Neural progenitor cell (in vitro differentiated cells): Measurements from ENCODE around the gene TNFSF8. TPM values are rescaled to one million over a fixed set of nuclear protein-coding genes. Genes with fewer than 3 reads are reported as not detected.

ENCODE experiments used
- DNase-seq: peaks from one replicate; pipeline ENCODE4 v3.0.0-alpha.2; 2016; ENCODE audit warnings: low spot score
- H2AFZ ChIP-seq: fragments of 200-600 bp; sonication (generic); replicated peaks from 2 replicates; pipeline ENCODE4 v1.6.1; 2016; ENCODE audit warnings: antibody characterized with exemption
- H3F3A ChIP-seq: fragments of 200-600 bp; sonication (generic); 2 replicates; pipeline ENCODE4 v1.6.1; 2016; ENCODE audit warnings: antibody characterized with exemption, low read depth
- H3K27ac ChIP-seq: fragments of 200-600 bp; sonication (generic); 2 replicates; pipeline ENCODE4 v1.5.1; 2016; ENCODE audit warnings: mild to moderate bottlenecking
- H3K27me3 ChIP-seq: fragments of 200-600 bp; sonication (generic); 2 replicates; pipeline ENCODE4 v1.6.1; 2016; ENCODE audit warnings: mild to moderate bottlenecking, moderate library complexity
- H3K36me3 ChIP-seq: fragments of 200-600 bp; sonication (generic); 2 replicates; pipeline ENCODE4 v1.5.1; 2016
- H3K4me1 ChIP-seq: fragments of 200-600 bp; sonication (generic); 2 replicates; pipeline ENCODE4 v1.6.1; 2016; ENCODE audit warnings: mixed run types
- H3K4me2 ChIP-seq: fragments of 200-600 bp; sonication (generic); 2 replicates; pipeline ENCODE4 v1.6.1; 2016
- H3K4me3 ChIP-seq: fragments of 200-600 bp; sonication (generic); 2 replicates; pipeline ENCODE4 v1.5.1; 2016
- H3K79me2 ChIP-seq: fragments of 200-600 bp; sonication (generic); 2 replicates; pipeline ENCODE4 v1.6.1; 2016; ENCODE audit warnings: low read depth
- H3K9ac ChIP-seq: fragments of 200-600 bp; sonication (generic); 2 replicates; pipeline ENCODE4 v1.6.1; 2016
- H3K9me3 ChIP-seq: fragments of 200-600 bp; sonication (generic); 2 replicates; pipeline ENCODE4 v1.5.1; 2016; ENCODE audit warnings: low read depth
- H4K20me1 ChIP-seq: fragments of 200-600 bp; sonication (generic); 2 replicates; pipeline ENCODE4 v1.6.1; 2016; ENCODE audit warnings: low read depth
- H3K27ac Mint-ChIP-seq: 3 replicates; pipeline ENCODE4 v1.8.0; 2021; ENCODE audit warnings: mixed read lengths
- H3K27me3 Mint-ChIP-seq: 2 replicates; pipeline ENCODE4 v1.8.0; 2022; ENCODE audit warnings: low read depth, mild to moderate bottlenecking, inconsistent platforms, moderate library complexity, mixed read lengths; ENCODE audit not compliant: insufficient read depth
- H3K36me3 Mint-ChIP-seq: 3 replicates; pipeline ENCODE4 v1.8.0; 2021; ENCODE audit warnings: mixed read lengths
- H3K4me1 Mint-ChIP-seq: 3 replicates; pipeline ENCODE4 v1.8.0; 2021; ENCODE audit warnings: mixed read lengths
- H3K4me3 Mint-ChIP-seq: 3 replicates; pipeline ENCODE4 v1.8.0; 2021; ENCODE audit warnings: mild to moderate bottlenecking, moderate library complexity, mixed read lengths
- H3K9me3 Mint-ChIP-seq: 3 replicates; pipeline ENCODE4 v1.8.0; 2020; ENCODE audit warnings: mixed read lengths
- CTCF ChIP-seq: fragments of 200-600 bp; sonication (generic); IDR thresholded peaks from 2 replicates; pipeline ENCODE4 v1.5.1; 2017; ENCODE audit warnings: antibody characterized with exemption, mild to moderate bottlenecking
- EZH2 ChIP-seq: fragments of 200-600 bp; sonication (generic); IDR thresholded peaks from 2 replicates; pipeline ENCODE4 v1.6.1; 2017; ENCODE audit warnings: antibody characterized with exemption, mild to moderate bottlenecking, moderate library complexity
- EZH2phosphoT487 ChIP-seq: fragments of 200-600 bp; sonication (generic); IDR thresholded peaks from 2 replicates; pipeline ENCODE4 v1.6.1; 2017; ENCODE audit warnings: antibody characterized with exemption
- total RNA-seq: library from RNA; depleted of rRNA; stranded (reverse); fragments of >200 nt; gene quantifications from 2 replicates; pipeline ENCODE4 v1.2.3, GENCODE V29; 2015; ENCODE audit warnings: low replicate concordance

Gene TNFSF8
- total RNA-seq, 1 donor from 2014 or later, result not detected

- no peaks in the 10 kb centered on the region for H3K79me2 ChIP-seq
- no peaks in the 10 kb centered on the region for H3K4me1 ChIP-seq
- DNase-seq, result no peak
- H2AFZ ChIP-seq, result no peak overlapping the region
- H3K9ac ChIP-seq, result no peak overlapping the region
- no peak overlapping the region for H3K4me3 ChIP-seq
- Mint-ChIP-seq H3K4me1 (peaks cover 4% of the 10 kb centered on the region), H3K27ac (no peak overlapping the region), H3K36me3 (no peaks in the 10 kb centered on the region), H3K27me3 (no peaks in the 10 kb centered on the region), H3K9me3 (no peaks in the 10 kb centered on the region), H3K4me3 (no peak overlapping the region)
- no peaks in the 10 kb centered on the region for H3F3A ChIP-seq
- TF ChIP-seq EZH2phosphoT487, result no peak
- no peak for TF ChIP-seq CTCF
- no peak for TF ChIP-seq EZH2
- H3K36me3 ChIP-seq, result no peaks in the 10 kb centered on the region
- no peaks in the 10 kb centered on the region for H3K9me3 ChIP-seq
- H3K4me2 ChIP-seq, result no peak overlapping the region
- no peaks in the 10 kb centered on the region for H3K27me3 ChIP-seq
- no peak overlapping the region for H3K27ac ChIP-seq
- no peaks in the 10 kb centered on the region for H4K20me1 ChIP-seq
Measured at GRCh38 chr9:114896344-114896743, 34.0 kb downstream of the TNFSF8 start.

GRCh38 chr9:114895521-114895991 lies 34.8 kb downstream of the TNFSF8 start:
- H3K79me2 ChIP-seq, result no peaks in the 10 kb centered on the region
- no peaks in the 10 kb centered on the region for H3K9me3 ChIP-seq
- no peaks in the 10 kb centered on the region for H3K9me3 Mint-ChIP-seq
- H3K4me1 ChIP-seq, result no peaks in the 10 kb centered on the region
- no peaks in the 10 kb centered on the region for H3K27me3 ChIP-seq
- no peak overlapping the region for H3K4me3 ChIP-seq
- H3F3A ChIP-seq, result no peaks in the 10 kb centered on the region
- no peak overlapping the region for H3K27ac Mint-ChIP-seq
- H3K27ac ChIP-seq, result no peak overlapping the region
- DNase-seq, result no peak
- no peak overlapping the region for H3K4me2 ChIP-seq
- no peak overlapping the region for H2AFZ ChIP-seq
- H3K4me1 Mint-ChIP-seq, result peaks cover 4% of the 10 kb centered on the region
- no peak overlapping the region for H3K4me3 Mint-ChIP-seq
- TF ChIP-seq EZH2, result no peak
- TF ChIP-seq CTCF, result no peak
- TF ChIP-seq EZH2phosphoT487, result no peak
- no peaks in the 10 kb centered on the region for H3K36me3 Mint-ChIP-seq
- H3K27me3 Mint-ChIP-seq, result no peaks in the 10 kb centered on the region
- H3K9ac ChIP-seq, result no peak overlapping the region
- H4K20me1 ChIP-seq, result no peaks in the 10 kb centered on the region
- no peaks in the 10 kb centered on the region for H3K36me3 ChIP-seq

- Histone ChIP-seq H3K9ac (no peak overlapping the region), H3K36me3 (no peaks in the 10 kb centered on the region), H3K4me1 (no peaks in the 10 kb centered on the region), H3F3A (no peaks in the 10 kb centered on the region), H3K4me3 (no peak overlapping the region), H2AFZ (peak overlapping the region; percentile 15), H3K27me3 (no peaks in the 10 kb centered on the region), H4K20me1 (no peaks in the 10 kb centered on the region), H3K27ac (no peak overlapping the region), H3K9me3 (no peaks in the 10 kb centered on the region), H3K4me2 (no peak overlapping the region), H3K79me2 (no peaks in the 10 kb centered on the region)
- Mint-ChIP-seq H3K27ac (no peak overlapping the region), H3K4me1 (peaks cover 4% of the 10 kb centered on the region), H3K9me3 (no peaks in the 10 kb centered on the region), H3K36me3 (no peaks in the 10 kb centered on the region), H3K4me3 (no peak overlapping the region), H3K27me3 (no peaks in the 10 kb centered on the region)
- TF ChIP-seq EZH2 (no peak), CTCF (no peak), EZH2phosphoT487 (no peak)
- no peak for DNase-seq
Measured at GRCh38 chr9:114894609-114895433, 35.6 kb downstream of the TNFSF8 start.
